SH-SY5Y (cell line): ENCODE measurements around the gene MRPL20.

Source experiments
- GATA2 ChIP-seq: IDR thresholded peaks from 2 replicates; pipeline ENCODE4 v1.6.1; 2011; ENCODE audit warnings: mild to moderate bottlenecking, low read depth, low read length
- GATA3 ChIP-seq: IDR thresholded peaks from 2 replicates; pipeline ENCODE4 v1.6.1; 2011; ENCODE audit warnings: low read depth, mild to moderate bottlenecking, low read length, moderate library complexity

- no peak for TF ChIP-seq GATA2
- no peak for TF ChIP-seq GATA3
Measured at GRCh38 chr1:1432951-1433803, 26.1 kb upstream of the MRPL20 start.
